Right lobe of liver (tissue), 6 donors: Measurements from ENCODE around the gene NRSN1. TPM values are rescaled to one million over a fixed set of nuclear protein-coding genes. Genes with fewer than 3 reads are reported as not detected.

Experiments used
- ATAC-seq, 4 donors: fragments of 200-7000 bp; cut with Tn5 transposase; one replicate each; pipeline ENCODE4 v1.9.1; 2020; ENCODE audit warnings: mild to moderate bottlenecking in 4 of 4, moderate library complexity in 4 of 4
- DNase-seq, 3 donors: peaks; one replicate each; pipeline ENCODE4 v3.0.0-alpha.2; 2020
- H3K27ac ChIP-seq, 3 donors: fragments of 200-600 bp; one replicate each; pipeline ENCODE4 v1.8.0; 2022
- H3K27me3 ChIP-seq, 2 donors: fragments of 200-600 bp; one replicate each; pipeline ENCODE4 v1.8.0; 2022
- H3K36me3 ChIP-seq, 4 donors: fragments of 200-600 bp; sonication (generic) in 1 of 4; one replicate each; pipeline versions ENCODE4 v1.5.1 to v1.8.0; 2017 to 2022; ENCODE audit warnings: control low read depth in 1 of 4
- H3K4me1 ChIP-seq, 4 donors: fragments of 200-600 bp; sonication (generic) in 1 of 4; one replicate each; pipeline versions ENCODE4 v1.5.1 to v1.8.0; 2017 to 2022; ENCODE audit warnings: control low read depth in 1 of 4
- H3K4me3 ChIP-seq, 3 donors: fragments of 200-600 bp; one replicate each; pipeline ENCODE4 v1.8.0; 2022
- H3K9me3 ChIP-seq, 4 donors: fragments of 200-600 bp; sonication (generic) in 1 of 4; one replicate each; pipeline versions ENCODE4 v1.5.1 to v1.8.0; 2017 to 2022; ENCODE audit warnings: control low read depth in 1 of 4
- POLR2A ChIP-seq: fragments of 450-650 bp; IDR thresholded peaks from one replicate; pipeline ENCODE4 v1.6.1; 2017; ENCODE audit warnings: antibody characterized with exemption, mild to moderate bottlenecking
- WGBS: methylation state at CpG from one replicate; pipeline ENCODE4 v1.1.6; 2018; ENCODE audit warnings: low coverage, low lambda C conversion rate; ENCODE audit not compliant: insufficient coverage; ENCODE audit errors: missing lambda C conversion rate; 5-methylcytosine and 5-hydroxymethylcytosine counted together
- intact Hi-C, 2 donors: fragments of 100-400 bp; cut with DNase I; formaldehyde crosslinking; loops; one replicate each; pipeline versions ENCODE4 v1.11.2 to v1.14.1; 2022
- long read RNA-seq: library from polyadenylated mRNA; unstranded; transcript quantifications from one replicate; pipeline ENCODE4 v2.0.0, GENCODE V29; 2019
- total RNA-seq, 6 experiments: library from RNA; depleted of rRNA in 2 of 6; stranded (reverse); fragments of >200 nt in 2 of 6; fragmentation: NEBNext Ultra II Directional in 3 of 6; extraction: Animal tissue kit (Norgen Biotek cat#: 25700) in 3 of 6; gene quantifications; one replicate each; pipeline versions ENCODE4 v1.1.0 to v1.2.4, GENCODE V29; 2016 to 2023
- TF ChIP-seq, protein P1 (sequence below), 4 donors: fragments of 200-600 bp in 3 of 4; fragments of 450-650 bp in 1 of 4; IDR thresholded peaks; one replicate each; pipeline versions ENCODE4 v1.5.1 to v1.8.0; 2016 to 2022; ENCODE audit warnings: antibody characterized with exemption in 4 of 4, mild to moderate bottlenecking in 2 of 4
- donor health status: DM: no; HTN: yes; CAD: no.
- donor health status: DM: no; HTN: no; CAD: no.
- donor health status: DM: no; HTN: no; CAD: no.
- donor health status: DM: no; HTN: yes; CAD: no.
- donor health status: DM: no; HTN: yes; CAD: no.

The NRSN1 gene, protein sequence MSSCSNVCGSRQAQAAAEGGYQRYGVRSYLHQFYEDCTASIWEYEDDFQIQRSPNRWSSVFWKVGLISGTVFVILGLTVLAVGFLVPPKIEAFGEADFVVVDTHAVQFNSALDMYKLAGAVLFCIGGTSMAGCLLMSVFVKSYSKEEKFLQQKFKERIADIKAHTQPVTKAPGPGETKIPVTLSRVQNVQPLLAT
- total RNA-seq = not detected
- long read RNA-seq = 0 reads

DNA sequence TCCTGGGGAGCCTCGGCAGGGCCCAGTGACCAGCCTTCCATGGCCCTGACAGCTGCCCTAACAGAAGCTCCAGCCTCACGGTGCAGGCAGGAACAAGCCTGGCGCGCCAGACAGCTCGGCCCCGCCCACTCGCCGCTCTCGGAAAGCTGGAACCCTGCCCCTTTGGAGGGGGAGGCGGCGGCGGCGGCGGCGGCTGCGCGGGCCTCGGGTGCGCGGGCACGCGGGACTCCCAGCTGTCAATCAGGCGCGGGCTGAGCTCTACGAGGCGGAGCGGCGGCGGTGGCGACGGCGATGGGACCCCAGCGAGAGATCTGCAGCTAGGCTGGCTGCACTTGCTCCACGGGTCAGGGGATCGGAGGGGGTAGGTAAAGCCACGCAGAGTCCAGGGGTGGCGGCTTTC is at the start of gene NRSN1:
NRSN1 (plus strand) TSS at position 236 of the 400 bp plus-strand sequence. CDS start 8,113 bp downstream, outside the sequence.
- Histone ChIP-seq H3K36me3 (no peaks in the 10 kb centered on the region), H3K27ac (no peak within 1 kb of the TSS), H3K9me3 (no peaks in the 10 kb centered on the region), H3K27me3 (no peaks in the 10 kb centered on the region), H3K4me1 (no peaks in the 10 kb centered on the region), H3K4me3 (no peak within 1 kb of the TSS)
- whole genome bisulfite sequencing = 0% methylated on average over 5 of the region's 37 CpGs
- no peak for ATAC-seq
- no peak for TF ChIP-seq POLR2A
- TF ChIP-seq, protein P1, sequence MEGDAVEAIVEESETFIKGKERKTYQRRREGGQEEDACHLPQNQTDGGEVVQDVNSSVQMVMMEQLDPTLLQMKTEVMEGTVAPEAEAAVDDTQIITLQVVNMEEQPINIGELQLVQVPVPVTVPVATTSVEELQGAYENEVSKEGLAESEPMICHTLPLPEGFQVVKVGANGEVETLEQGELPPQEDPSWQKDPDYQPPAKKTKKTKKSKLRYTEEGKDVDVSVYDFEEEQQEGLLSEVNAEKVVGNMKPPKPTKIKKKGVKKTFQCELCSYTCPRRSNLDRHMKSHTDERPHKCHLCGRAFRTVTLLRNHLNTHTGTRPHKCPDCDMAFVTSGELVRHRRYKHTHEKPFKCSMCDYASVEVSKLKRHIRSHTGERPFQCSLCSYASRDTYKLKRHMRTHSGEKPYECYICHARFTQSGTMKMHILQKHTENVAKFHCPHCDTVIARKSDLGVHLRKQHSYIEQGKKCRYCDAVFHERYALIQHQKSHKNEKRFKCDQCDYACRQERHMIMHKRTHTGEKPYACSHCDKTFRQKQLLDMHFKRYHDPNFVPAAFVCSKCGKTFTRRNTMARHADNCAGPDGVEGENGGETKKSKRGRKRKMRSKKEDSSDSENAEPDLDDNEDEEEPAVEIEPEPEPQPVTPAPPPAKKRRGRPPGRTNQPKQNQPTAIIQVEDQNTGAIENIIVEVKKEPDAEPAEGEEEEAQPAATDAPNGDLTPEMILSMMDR (IDR thresholded peaks at IDR 0.05) = no peak
- intact Hi-C loops = no loop called here
- no peak for DNase-seq

DNA sequence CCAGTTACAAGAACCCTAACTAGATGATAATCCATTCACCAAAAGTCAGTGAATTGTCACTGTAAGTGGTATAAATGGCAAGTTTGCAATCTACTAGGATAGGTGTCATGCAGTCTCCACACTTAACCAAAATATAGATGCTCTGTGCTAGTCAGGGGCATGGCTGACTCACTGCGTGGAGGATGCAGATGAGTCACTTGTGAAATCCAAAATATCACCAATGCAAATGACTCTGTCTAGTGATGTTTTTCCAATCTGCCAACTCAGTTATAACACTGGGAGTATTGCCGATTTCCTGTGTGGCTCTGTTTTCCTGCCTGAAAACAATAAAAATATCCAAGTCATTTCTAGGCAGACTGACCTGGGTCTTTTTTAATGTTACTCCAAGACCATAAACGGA is 47.8 kb upstream of the NRSN1 start:
- Histone ChIP-seq H3K27ac (no peak overlapping the region), H3K4me3 (no peak overlapping the region), H3K27me3 (no peaks in the 10 kb centered on the region), H3K9me3 (no peaks in the 10 kb centered on the region), H3K36me3 (no peaks in the 10 kb centered on the region), H3K4me1 (no peaks in the 10 kb centered on the region)
- DNase-seq = no peak
- ATAC-seq = no peak
- no peak for TF ChIP-seq POLR2A
- TF ChIP-seq, protein P1 (IDR thresholded peaks at IDR 0.05) = no peak
- intact Hi-C loops = no loop called here
- WGBS = 55% methylated on average over 3 of the region's 3 CpGs

DNA sequence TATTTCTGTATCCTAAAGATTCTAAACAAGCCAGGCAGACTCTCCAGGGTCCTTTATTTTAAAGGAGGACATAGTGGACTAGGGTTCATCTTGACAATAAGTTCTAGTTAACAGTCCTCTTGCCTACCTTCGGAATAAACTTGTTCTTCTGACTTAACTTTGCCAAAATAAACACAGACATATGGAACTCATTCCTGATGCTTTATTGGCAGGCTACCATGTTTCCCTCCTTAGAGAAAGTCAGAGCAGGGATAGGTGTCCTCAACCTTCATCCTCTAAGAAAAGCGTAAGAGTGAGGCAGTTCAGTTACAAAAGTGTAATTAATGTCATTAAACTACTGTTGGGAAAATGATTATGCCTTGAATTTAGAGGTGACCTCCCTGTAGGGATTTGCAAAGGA is 46.9 kb upstream of the NRSN1 start:
- intact Hi-C loops = no loop called here
- Histone ChIP-seq H3K27me3 (no peaks in the 10 kb centered on the region), H3K4me1 (no peaks in the 10 kb centered on the region), H3K36me3 (no peaks in the 10 kb centered on the region), H3K9me3 (no peaks in the 10 kb centered on the region), H3K27ac (no peak overlapping the region), H3K4me3 (no peak overlapping the region)
- no peak for DNase-seq
- ATAC-seq = no peak
- no peak for TF ChIP-seq POLR2A
- TF ChIP-seq, protein P1 (IDR thresholded peaks at IDR 0.05) = no peak
- WGBS = 79% methylated on average over 2 of the region's 2 CpGs

DNA sequence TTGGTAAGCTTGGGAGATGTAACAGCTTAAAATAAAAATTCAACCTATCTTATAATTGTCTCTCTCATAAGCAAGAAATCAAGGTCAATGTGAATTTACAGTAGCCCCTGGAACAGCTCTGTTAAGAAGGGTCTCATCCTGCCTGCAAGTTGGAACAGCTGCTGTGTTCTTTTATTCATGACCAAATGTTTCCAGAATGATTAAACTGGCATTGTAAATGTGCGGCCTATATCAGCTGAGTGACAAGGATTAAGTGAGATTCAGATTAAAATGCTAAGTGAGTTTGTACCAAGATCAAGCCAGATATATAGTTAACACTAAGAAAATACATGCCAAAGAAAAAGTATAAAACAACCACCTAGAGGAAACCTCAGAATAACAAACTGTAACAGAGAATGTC is 45.3 kb upstream of the NRSN1 start:
- Histone ChIP-seq H3K9me3 (no peaks in the 10 kb centered on the region), H3K4me1 (no peaks in the 10 kb centered on the region), H3K36me3 (no peaks in the 10 kb centered on the region), H3K4me3 (no peak overlapping the region), H3K27me3 (no peaks in the 10 kb centered on the region), H3K27ac (no peak overlapping the region)
- TF ChIP-seq, protein P1 (IDR thresholded peaks at IDR 0.05) = no peak
- no peak for TF ChIP-seq POLR2A
- no peak for ATAC-seq
- intact Hi-C loops = no loop called here
- DNase-seq = no peak
- WGBS = 65% methylated on average over 1 of the region's 1 CpG
